IPS-NIHi7 (cell line): ENCODE data around the gene STX10.
A peak's percentile ranks its signal among the peaks of the same experiment; 100 is the strongest.
"Not testable (repeated sequence)": the region's sequence is repeated elsewhere in the genome, so short reads cannot be mapped to it uniquely, and the experiment has no call there.

ENCODE experiments used
- DNase-seq: peaks from one replicate; pipeline ENCODE4 v3.0.0; 2012; ENCODE audit warnings: mixed read lengths; ENCODE audit errors: extremely low spot score

The STX10 gene

GRCh38 chr19:13164343-13165161 is 14.4 kb upstream of the STX10 start:
- peak; percentile 79 for DNase-seq

GRCh38 chr19:13163609-13164342 is 13.6 kb upstream of the STX10 start:
- peak; percentile 57 for DNase-seq

DNA sequence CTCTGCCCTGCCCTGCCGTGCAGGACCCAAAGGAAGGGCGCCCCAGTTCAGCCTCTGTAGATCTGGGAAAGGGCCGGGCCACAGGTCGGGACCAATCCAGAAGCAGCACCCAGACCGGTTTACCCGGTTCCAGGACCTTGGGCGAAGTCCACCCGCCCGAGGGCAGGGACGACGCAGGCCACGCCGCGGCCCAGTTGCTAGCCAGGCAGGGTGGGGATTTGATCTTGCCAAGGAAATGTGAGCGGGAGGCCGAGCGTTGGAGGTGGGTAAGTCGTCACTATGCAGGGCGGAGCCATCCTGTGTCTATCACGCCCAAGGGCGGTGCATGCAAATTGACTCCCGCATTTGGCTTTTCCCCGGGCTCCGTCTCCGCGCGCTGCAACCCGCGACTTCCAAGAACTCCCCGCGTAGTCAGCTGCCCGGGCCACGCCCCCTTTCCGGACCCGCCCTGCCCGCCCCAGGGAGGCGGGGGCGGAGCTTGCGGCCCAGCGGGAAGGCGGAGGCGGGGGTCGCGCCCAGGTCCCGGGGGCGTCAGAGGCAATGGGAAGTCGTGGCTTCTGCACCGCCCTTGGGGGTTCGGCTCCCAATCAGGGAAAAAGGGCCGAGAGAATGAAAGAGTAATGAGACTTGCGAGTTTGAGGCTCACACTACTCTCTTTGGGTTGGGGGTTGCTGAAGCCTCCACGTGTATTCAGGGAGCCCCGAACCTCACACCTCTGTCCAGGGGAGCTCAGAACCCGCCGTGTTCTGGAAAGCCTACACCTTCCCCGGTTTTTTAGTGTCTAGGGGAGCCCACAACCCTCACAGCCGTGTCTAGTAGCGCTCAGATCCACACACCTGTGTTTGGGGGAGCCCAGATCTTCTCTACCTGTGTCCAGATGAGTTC is 12.8 kb upstream of the STX10 start:
- peak; percentile 77 for DNase-seq

DNA sequence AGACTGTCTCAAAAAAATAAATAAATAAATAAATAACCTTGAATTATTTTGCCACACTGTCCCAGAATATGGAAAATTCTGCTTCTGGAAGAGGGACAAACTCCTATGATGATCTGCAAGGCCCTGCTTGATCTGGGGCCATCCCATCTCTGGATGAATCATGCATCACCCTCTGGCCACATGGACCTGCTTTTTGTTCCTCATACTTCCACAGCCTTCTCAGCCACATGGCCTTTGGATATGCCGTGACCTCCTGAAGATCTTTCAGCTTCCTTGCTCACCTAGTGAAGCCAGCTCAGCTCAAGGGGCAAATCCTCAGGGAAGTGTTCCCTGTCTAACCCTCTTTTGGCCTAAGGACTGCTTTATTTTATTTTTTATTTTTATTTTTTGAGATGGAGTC is 10.4 kb upstream of the STX10 start:
- DNase-seq, result no peak

DNA sequence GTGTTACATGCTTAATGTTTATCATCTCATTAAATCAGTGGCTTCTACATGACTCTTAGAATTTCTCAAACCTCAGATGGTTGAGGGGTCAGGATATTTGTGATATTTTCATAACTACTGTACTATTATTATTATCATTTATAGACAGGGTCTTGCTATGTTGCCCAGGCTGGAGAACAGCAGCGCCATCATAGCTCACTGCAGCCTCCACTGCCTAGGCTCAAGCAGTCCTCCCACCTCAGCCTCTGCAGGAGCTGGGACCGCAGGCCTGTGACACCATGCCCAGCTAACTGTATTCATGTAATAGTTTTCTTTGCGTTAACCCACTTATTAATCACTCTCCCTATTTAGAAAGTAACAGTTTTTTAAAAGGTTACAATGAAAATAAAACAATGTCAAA is 9.5 kb upstream of the STX10 start:
- DNase-seq, result no peak

DNA sequence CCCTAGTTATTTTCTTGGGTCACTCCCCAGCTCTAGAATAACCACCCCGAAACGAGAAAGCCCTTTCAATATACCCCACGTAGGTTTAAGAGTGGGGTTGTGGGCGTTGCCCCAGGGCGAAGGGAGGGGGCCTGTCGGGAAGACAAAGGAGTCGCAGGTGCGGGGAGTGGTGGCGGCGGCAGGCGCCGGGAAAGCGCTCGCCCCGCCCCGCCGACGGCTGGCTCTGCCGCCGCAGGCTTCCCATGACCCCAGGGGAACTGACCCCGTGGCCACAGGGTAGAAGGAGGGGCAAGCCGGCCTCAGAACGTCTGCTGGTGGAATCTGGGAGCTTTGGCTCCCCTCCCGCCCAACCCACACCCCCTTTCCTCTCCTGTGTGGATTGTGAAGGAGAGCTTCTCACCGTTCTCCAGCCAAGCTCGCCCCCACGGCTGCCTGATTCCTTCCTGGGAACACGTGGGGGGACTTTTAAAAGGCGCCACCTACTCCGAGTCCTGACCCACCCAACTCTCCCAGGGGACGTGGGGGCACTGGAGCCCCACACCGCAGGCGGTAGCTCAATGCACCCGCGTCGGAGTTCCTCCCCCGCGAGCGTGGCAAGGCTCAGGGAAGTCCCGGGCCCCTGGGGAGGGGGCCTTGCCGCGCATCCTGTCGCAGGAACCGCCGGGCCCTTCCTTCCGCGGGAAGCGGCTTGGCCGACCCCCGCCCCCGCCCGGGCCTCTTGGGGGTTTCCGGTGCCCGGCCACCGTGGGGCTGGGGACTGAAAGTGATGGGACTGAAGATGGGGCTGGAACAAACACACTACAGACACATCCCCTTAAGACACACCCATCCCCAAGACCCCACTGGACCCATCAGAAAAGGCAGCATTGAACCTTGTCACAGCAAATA is 5.5 kb upstream of the STX10 start:
- DNase-seq, result peak; percentile 84

- peak; percentile 64 for DNase-seq
Measured at GRCh38 chr19:13154911-13155471, 4.8 kb upstream of the STX10 start.

GRCh38 chr19:13154241-13154778 is 4.1 kb upstream of the STX10 start:
- DNase-seq, result no peak

GRCh38 chr19:13153569-13154240 is 3.5 kb upstream of the STX10 start:
- no peak for DNase-seq

DNA sequence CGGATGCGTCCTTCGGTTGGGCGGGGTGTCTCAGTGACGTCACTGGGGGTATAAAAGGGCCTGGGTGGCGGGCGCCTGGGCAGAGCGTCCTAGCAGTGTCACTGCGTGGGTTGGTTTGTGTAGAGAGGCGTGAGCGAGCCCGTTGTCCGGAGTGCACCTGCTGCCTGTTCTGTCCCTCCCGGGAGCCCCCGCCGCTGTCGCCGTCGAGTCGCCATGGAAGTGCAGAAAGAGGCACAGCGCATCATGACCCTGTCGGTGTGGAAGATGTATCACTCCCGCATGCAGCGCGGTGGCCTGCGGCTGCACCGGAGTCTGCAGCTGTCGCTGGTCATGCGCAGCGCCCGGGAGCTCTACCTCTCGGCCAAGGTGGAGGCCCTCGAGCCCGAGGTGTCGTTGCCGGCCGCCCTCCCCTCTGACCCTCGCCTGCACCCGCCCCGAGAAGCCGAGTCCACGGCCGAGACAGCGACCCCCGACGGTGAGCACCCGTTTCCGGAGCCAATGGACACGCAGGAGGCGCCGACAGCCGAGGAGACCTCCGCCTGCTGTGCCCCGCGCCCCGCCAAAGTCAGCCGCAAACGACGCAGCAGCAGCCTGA is 2.9 kb upstream of the STX10 start:
- DNase-seq, result peak; percentile 72

DNA sequence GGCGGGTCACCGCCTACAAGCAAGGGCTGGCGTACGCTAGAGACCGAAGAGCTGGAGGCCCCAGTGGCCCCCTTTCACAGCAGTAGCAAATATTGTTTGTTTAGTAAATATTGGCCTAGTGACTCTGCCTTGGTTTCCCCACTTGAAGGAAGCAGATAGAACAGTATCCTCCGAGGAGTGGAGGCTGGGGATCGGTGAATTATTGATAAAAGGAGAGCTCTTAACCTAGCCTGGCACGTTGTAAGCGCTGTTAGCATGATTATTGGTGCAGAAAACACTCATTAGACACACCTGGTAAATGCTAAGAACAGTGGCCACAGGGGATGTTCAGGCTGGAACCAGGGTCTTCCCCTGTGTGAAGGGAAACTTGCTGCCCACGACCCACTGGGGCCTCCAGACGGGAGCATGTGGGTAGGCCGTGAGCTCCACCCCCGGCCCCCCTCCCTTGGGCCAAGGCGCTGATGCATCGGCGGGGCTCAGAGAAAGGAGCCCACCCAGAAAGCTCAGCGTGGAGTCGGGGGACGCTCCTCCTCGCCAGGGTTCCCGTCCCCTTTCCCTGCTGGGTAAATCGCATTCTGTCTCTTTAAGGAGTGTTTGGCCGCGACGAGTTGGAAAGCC is 2.3 kb upstream of the STX10 start:
- DNase-seq, result no peak

- DNase-seq, result peak; percentile 91
Measured at GRCh38 chr19:13151605-13152355, 1.6 kb upstream of the STX10 start.

GRCh38 chr19:13150931-13151604 is 893 bp upstream of the STX10 start:
- DNase-seq, result no peak

DNA sequence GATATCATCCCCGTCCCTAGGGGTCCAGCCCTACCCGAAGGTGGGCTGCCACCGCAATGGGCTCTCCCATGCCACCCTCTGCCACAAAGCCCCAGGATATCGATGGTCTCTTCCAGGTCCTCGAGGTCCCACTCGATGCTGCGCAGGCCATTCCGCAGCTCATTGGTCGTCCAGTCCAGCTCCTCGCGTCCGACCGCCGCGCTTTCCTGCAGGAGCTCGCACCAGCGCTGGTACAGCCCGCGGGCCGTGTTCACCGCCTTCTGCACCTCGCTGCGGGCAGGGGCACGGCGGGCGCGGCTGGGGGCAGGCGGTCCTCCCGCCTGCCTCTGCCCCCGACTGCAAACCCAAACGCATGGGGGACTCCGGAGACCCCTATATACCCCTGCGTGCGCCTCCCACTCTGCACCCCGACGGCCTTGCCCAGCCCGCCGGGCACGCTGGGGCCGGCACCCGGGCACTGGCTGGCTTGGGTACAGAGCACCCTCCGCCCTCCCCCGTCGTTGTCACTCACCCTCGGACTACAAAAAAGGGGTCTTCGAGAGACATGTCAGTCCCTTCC is 468 bp downstream of the STX10 start:
- DNase-seq, result no peak

DNA sequence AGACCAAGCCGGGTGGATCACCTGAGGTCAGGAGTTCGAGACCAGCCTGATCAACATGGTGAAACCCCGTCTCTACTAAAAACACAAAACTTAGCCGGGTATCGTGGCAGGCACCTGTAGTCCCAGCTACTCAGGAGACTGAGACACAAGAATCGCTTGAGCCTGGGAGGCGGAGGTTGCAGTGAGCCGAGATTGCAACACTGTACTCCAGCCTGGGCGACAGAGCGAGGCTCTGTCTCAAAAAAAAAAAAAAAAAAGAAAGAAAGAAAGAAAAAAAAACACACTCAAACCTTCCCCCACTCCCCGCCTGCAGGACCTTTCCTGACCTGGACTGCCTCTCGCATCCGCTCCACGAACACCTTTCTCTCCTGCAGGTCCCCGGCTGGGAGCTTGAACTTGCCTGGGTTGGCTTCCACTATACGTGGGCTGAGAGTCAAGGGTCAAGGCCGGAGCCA is 975 bp downstream of the STX10 start:
- not testable (repeated sequence) for DNase-seq

GRCh38 chr19:13146763-13147563 is 3.2 kb downstream of the STX10 start:
- DNase-seq, result no peak
